ENCODE data around the gene ELL. TPM values are rescaled to one million over a fixed set of nuclear protein-coding genes. Genes with fewer than 3 reads are reported as not detected.

The ELL gene
- total and polyA plus RNA-seq, 2 donors (not counting 3 experiments of a cell fraction or from before 2014, with no cell fraction given), result 9.9 to 18.2 TPM

GRCh38 chr19:18478545-18479311 is 43.1 kb downstream of the ELL start:
- intact Hi-C loops (cut with micrococcal nuclease), result no loop called here
- no peak for TF ChIP-seq POLR2AphosphoS5 (IDR thresholded peaks at IDR 0.05; ENCODE audit: insufficient read depth, low read depth, low read length)
- TF ChIP-seq MAX (IDR thresholded peaks at IDR 0.05; ENCODE audit: insufficient read depth, insufficient read length), result no peak
- no peak for TF ChIP-seq GATA2 (IDR thresholded peaks at IDR 0.05; ENCODE audit: insufficient read depth, insufficient read length, low read depth, low read length)
- TF ChIP-seq EZH2 (IDR thresholded peaks at IDR 0.05; ENCODE audit: borderline replicate concordance, low read depth, low read length, severe bottlenecking), result no peak
- no peak for TF ChIP-seq JUN (IDR thresholded peaks at IDR 0.05; ENCODE audit: borderline replicate concordance, insufficient read depth, insufficient read length, low read depth)
- TF ChIP-seq FOS (IDR thresholded peaks at IDR 0.05; ENCODE audit: borderline replicate concordance, insufficient read depth, low read length), result no peak
- POLR2A ChIA-PET, result no interaction called here
- H3K27me3 ChIP-seq (ENCODE audit: control insufficient read depth in 2 of 2, insufficient read depth in 2 of 2, low read length in 2 of 2), result no peaks in the 10 kb centered on the region
- H3K9ac ChIP-seq (replicated peaks; ENCODE audit: extremely low read depth, insufficient read depth, low read length), result no peak overlapping the region
- H3K36me3 ChIP-seq (ENCODE audit: control insufficient read depth in 2 of 2, extremely low read depth in 1 of 2, insufficient read depth in 2 of 2, low read length in 2 of 2), result no peaks in the 10 kb centered on the region
- H2AFZ ChIP-seq (ENCODE audit: low read depth, low read length), result no peak overlapping the region
- CTCF ChIA-PET, result interaction anchor here (0.6 to 1.5 kb wide), 3 partner anchors 9 to 87 kb away, joined by 4 to 8 read pairs (median 4); no protein-coding TSS in a partner anchor
- dilution Hi-C loops (cut with MboI; ENCODE audit: extremely low pct_ligation_motif_present, low sequenced_read_pairs), result no loop called here
- BruUV-seq (replicated peaks), result no TSS peak
- peaks cover 19% of the 10 kb centered on the region for H3K4me1 ChIP-seq (ENCODE audit: control insufficient read depth, extremely low read depth, insufficient read depth, low read length)
- no peak overlapping the region for H3K4me2 ChIP-seq (ENCODE audit: insufficient read depth, low read length)
- no peaks in the 10 kb centered on the region for H3K9me3 ChIP-seq (replicated peaks; ENCODE audit: control insufficient read depth, insufficient read depth, low read length)
- no peak overlapping the region for H3K27ac ChIP-seq (ENCODE audit: insufficient read depth, low read depth, low read length)
- no peak overlapping the region for H3K4me3 ChIP-seq (replicated peaks in 1 of 3; ENCODE audit: insufficient read depth in 1 of 3, low read depth in 1 of 3, low read length in 3 of 3)
- no peak for DNase-seq (ENCODE audit: low read depth, low spot score)
- no peaks in the 10 kb centered on the region for H3K9me1 ChIP-seq (replicated peaks; ENCODE audit: control insufficient read depth, extremely low read depth, insufficient read depth, low read length)
- no peaks in the 10 kb centered on the region for H4K20me1 ChIP-seq (replicated peaks; ENCODE audit: control insufficient read depth, extremely low read depth, insufficient read depth, low read length)
- no peak for FAIRE-seq
- H3K79me2 ChIP-seq (ENCODE audit: control insufficient read depth, insufficient read depth, low read length), result peaks cover 42% of the 10 kb centered on the region

GRCh38 chr19:18477974-18478373 is 43.9 kb downstream of the ELL start:
- peaks cover 41% of the 10 kb centered on the region for H3K79me2 ChIP-seq (ENCODE audit: control insufficient read depth, insufficient read depth, low read length)
- no peak overlapping the region for H2AFZ ChIP-seq (ENCODE audit: low read depth, low read length)
- CTCF ChIA-PET, result interaction anchor here (1.1 kb wide), 1 partner anchor 42 kb away, joined by 4 read pairs; no protein-coding TSS in a partner anchor
- H3K9me1 ChIP-seq (replicated peaks; ENCODE audit: control insufficient read depth, extremely low read depth, insufficient read depth, low read length), result no peaks in the 10 kb centered on the region
- dilution Hi-C loops (cut with MboI; ENCODE audit: extremely low pct_ligation_motif_present, low sequenced_read_pairs) (no loop called here), intact Hi-C loops (cut with micrococcal nuclease) (no loop called here)
- TF ChIP-seq EZH2 (IDR thresholded peaks at IDR 0.05; ENCODE audit: borderline replicate concordance, low read depth, low read length, severe bottlenecking) (no peak), MAX (IDR thresholded peaks at IDR 0.05; ENCODE audit: insufficient read depth, insufficient read length) (no peak), JUN (IDR thresholded peaks at IDR 0.05; ENCODE audit: borderline replicate concordance, insufficient read depth, insufficient read length, low read depth) (no peak), MYC (IDR thresholded peaks at IDR 0.05; ENCODE audit: low read depth, low read length) (no peak), POLR2A (IDR thresholded peaks at IDR 0.05; ENCODE audit: low read depth, low read length) (no peak), POLR2AphosphoS5 (IDR thresholded peaks at IDR 0.05; ENCODE audit: insufficient read depth, low read depth, low read length) (no peak), CTCF (IDR thresholded peaks at IDR 0.05; ENCODE audit: extremely low read depth in 1 of 2, insufficient read depth in 1 of 2, low read depth in 1 of 2, low read length in 2 of 2) (no peak), GATA2 (IDR thresholded peaks at IDR 0.05; ENCODE audit: insufficient read depth, insufficient read length, low read depth, low read length) (no peak), FOS (IDR thresholded peaks at IDR 0.05; ENCODE audit: borderline replicate concordance, insufficient read depth, low read length) (no peak)
- DNase-seq (ENCODE audit: low read depth, low spot score), result no peak
- no peak for FAIRE-seq
- H3K27ac ChIP-seq (ENCODE audit: insufficient read depth, low read depth, low read length), result no peak overlapping the region
- H3K27me3 ChIP-seq (ENCODE audit: control insufficient read depth in 2 of 2, insufficient read depth in 2 of 2, low read length in 2 of 2), result no peaks in the 10 kb centered on the region
- H4K20me1 ChIP-seq (replicated peaks; ENCODE audit: control insufficient read depth, extremely low read depth, insufficient read depth, low read length), result no peaks in the 10 kb centered on the region
- peaks cover 19% of the 10 kb centered on the region for H3K4me1 ChIP-seq (ENCODE audit: control insufficient read depth, extremely low read depth, insufficient read depth, low read length)
- H3K36me3 ChIP-seq (ENCODE audit: control insufficient read depth in 2 of 2, extremely low read depth in 1 of 2, insufficient read depth in 2 of 2, low read length in 2 of 2), result no peaks in the 10 kb centered on the region
- no peaks in the 10 kb centered on the region for H3K9me3 ChIP-seq (replicated peaks; ENCODE audit: control insufficient read depth, insufficient read depth, low read length)
- H3K9ac ChIP-seq (replicated peaks; ENCODE audit: extremely low read depth, insufficient read depth, low read length), result no peak overlapping the region
- POLR2A ChIA-PET, result no interaction called here
- no peak overlapping the region for H3K4me2 ChIP-seq (ENCODE audit: insufficient read depth, low read length)
- H3K4me3 ChIP-seq (replicated peaks in 1 of 3; ENCODE audit: insufficient read depth in 1 of 3, low read depth in 1 of 3, low read length in 3 of 3), result no peak overlapping the region
- BruUV-seq (replicated peaks), result no TSS peak
